Neural progenitor cell (in vitro differentiated cells): Measurements from ENCODE around the gene MAML3. TPM values are rescaled to one million over a fixed set of nuclear protein-coding genes. Genes with fewer than 3 reads are reported as not detected.
A peak's percentile ranks its signal among the peaks of the same experiment; 100 is the strongest.

Experiments used
- DNase-seq: peaks from one replicate; pipeline ENCODE4 v3.0.0-alpha.2; 2016; ENCODE audit warnings: low spot score
- H2AFZ ChIP-seq: fragments of 200-600 bp; sonication (generic); replicated peaks from 2 replicates; pipeline ENCODE4 v1.6.1; 2016; ENCODE audit warnings: antibody characterized with exemption
- H3F3A ChIP-seq: fragments of 200-600 bp; sonication (generic); 2 replicates; pipeline ENCODE4 v1.6.1; 2016; ENCODE audit warnings: antibody characterized with exemption, low read depth
- H3K27ac ChIP-seq: fragments of 200-600 bp; sonication (generic); 2 replicates; pipeline ENCODE4 v1.5.1; 2016; ENCODE audit warnings: mild to moderate bottlenecking
- H3K27me3 ChIP-seq: fragments of 200-600 bp; sonication (generic); 2 replicates; pipeline ENCODE4 v1.6.1; 2016; ENCODE audit warnings: mild to moderate bottlenecking, moderate library complexity
- H3K36me3 ChIP-seq: fragments of 200-600 bp; sonication (generic); 2 replicates; pipeline ENCODE4 v1.5.1; 2016
- H3K4me1 ChIP-seq: fragments of 200-600 bp; sonication (generic); 2 replicates; pipeline ENCODE4 v1.6.1; 2016; ENCODE audit warnings: mixed run types
- H3K4me2 ChIP-seq: fragments of 200-600 bp; sonication (generic); 2 replicates; pipeline ENCODE4 v1.6.1; 2016
- H3K4me3 ChIP-seq: fragments of 200-600 bp; sonication (generic); 2 replicates; pipeline ENCODE4 v1.5.1; 2016
- H3K79me2 ChIP-seq: fragments of 200-600 bp; sonication (generic); 2 replicates; pipeline ENCODE4 v1.6.1; 2016; ENCODE audit warnings: low read depth
- H3K9ac ChIP-seq: fragments of 200-600 bp; sonication (generic); 2 replicates; pipeline ENCODE4 v1.6.1; 2016
- H3K9me3 ChIP-seq: fragments of 200-600 bp; sonication (generic); 2 replicates; pipeline ENCODE4 v1.5.1; 2016; ENCODE audit warnings: low read depth
- H4K20me1 ChIP-seq: fragments of 200-600 bp; sonication (generic); 2 replicates; pipeline ENCODE4 v1.6.1; 2016; ENCODE audit warnings: low read depth
- H3K27ac Mint-ChIP-seq: 3 replicates; pipeline ENCODE4 v1.8.0; 2021; ENCODE audit warnings: mixed read lengths
- H3K27me3 Mint-ChIP-seq: 2 replicates; pipeline ENCODE4 v1.8.0; 2022; ENCODE audit warnings: low read depth, mild to moderate bottlenecking, inconsistent platforms, moderate library complexity, mixed read lengths; ENCODE audit not compliant: insufficient read depth
- H3K36me3 Mint-ChIP-seq: 3 replicates; pipeline ENCODE4 v1.8.0; 2021; ENCODE audit warnings: mixed read lengths
- H3K4me1 Mint-ChIP-seq: 3 replicates; pipeline ENCODE4 v1.8.0; 2021; ENCODE audit warnings: mixed read lengths
- H3K4me3 Mint-ChIP-seq: 3 replicates; pipeline ENCODE4 v1.8.0; 2021; ENCODE audit warnings: mild to moderate bottlenecking, moderate library complexity, mixed read lengths
- H3K9me3 Mint-ChIP-seq: 3 replicates; pipeline ENCODE4 v1.8.0; 2020; ENCODE audit warnings: mixed read lengths
- EZH2 ChIP-seq: fragments of 200-600 bp; sonication (generic); IDR thresholded peaks from 2 replicates; pipeline ENCODE4 v1.6.1; 2017; ENCODE audit warnings: antibody characterized with exemption, mild to moderate bottlenecking, moderate library complexity
- EZH2phosphoT487 ChIP-seq: fragments of 200-600 bp; sonication (generic); IDR thresholded peaks from 2 replicates; pipeline ENCODE4 v1.6.1; 2017; ENCODE audit warnings: antibody characterized with exemption
- total RNA-seq: library from RNA; depleted of rRNA; stranded (reverse); fragments of >200 nt; gene quantifications from 2 replicates; pipeline ENCODE4 v1.2.3, GENCODE V29; 2015; ENCODE audit warnings: low replicate concordance
- TF ChIP-seq, protein P1 (sequence below): fragments of 200-600 bp; sonication (generic); IDR thresholded peaks from 2 replicates; pipeline ENCODE4 v1.5.1; 2017; ENCODE audit warnings: antibody characterized with exemption, mild to moderate bottlenecking

MAML3 gene
- total RNA-seq, 1 donor from 2014 or later = 14.4 TPM

GRCh38 chr4:140046543-140046942, 107.4 kb downstream of the MAML3 start:
- H3K9ac ChIP-seq = no peak overlapping the region
- H3K4me3 ChIP-seq = no peak overlapping the region

DNA sequence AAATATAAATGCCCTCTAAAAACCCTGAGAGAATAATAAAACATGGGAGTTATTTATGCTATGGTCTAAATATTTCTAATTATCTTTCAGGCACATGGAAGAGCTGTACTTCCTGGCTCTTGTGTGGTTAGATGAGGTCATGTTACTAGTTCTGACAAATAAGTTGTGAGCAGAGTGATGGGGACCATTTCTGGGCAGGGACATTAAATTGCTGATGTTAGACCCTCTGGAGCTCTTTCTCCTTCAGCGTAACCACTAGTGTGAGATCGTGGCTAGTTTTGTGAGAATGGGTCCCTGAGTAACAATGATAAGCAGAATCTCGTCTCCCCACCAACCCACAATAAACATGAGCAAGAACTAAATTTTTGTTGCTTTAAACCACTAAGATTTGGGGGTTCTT, 108.0 kb downstream of the MAML3 start:
- no peak overlapping the region for H3K27ac Mint-ChIP-seq
- peaks cover 14% of the 10 kb centered on the region for H3K79me2 ChIP-seq

More at GRCh38 chr4:140046543-140046942, 107.4 kb downstream of the MAML3 start:
- H3K27me3 ChIP-seq = no peaks in the 10 kb centered on the region
- peaks cover 14% of the 10 kb centered on the region for H3K79me2 ChIP-seq
- H3K36me3 ChIP-seq = no peaks in the 10 kb centered on the region
- TF ChIP-seq, protein P1, sequence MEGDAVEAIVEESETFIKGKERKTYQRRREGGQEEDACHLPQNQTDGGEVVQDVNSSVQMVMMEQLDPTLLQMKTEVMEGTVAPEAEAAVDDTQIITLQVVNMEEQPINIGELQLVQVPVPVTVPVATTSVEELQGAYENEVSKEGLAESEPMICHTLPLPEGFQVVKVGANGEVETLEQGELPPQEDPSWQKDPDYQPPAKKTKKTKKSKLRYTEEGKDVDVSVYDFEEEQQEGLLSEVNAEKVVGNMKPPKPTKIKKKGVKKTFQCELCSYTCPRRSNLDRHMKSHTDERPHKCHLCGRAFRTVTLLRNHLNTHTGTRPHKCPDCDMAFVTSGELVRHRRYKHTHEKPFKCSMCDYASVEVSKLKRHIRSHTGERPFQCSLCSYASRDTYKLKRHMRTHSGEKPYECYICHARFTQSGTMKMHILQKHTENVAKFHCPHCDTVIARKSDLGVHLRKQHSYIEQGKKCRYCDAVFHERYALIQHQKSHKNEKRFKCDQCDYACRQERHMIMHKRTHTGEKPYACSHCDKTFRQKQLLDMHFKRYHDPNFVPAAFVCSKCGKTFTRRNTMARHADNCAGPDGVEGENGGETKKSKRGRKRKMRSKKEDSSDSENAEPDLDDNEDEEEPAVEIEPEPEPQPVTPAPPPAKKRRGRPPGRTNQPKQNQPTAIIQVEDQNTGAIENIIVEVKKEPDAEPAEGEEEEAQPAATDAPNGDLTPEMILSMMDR = no peak
- no peak for TF ChIP-seq EZH2phosphoT487
- H3K27ac Mint-ChIP-seq = peak overlapping the region; percentile 31
- no peak overlapping the region for H3K4me3 Mint-ChIP-seq
- no peaks in the 10 kb centered on the region for H4K20me1 ChIP-seq
- H3F3A ChIP-seq = peaks cover 34% of the 10 kb centered on the region
- peak overlapping the region; percentile 70 for H3K27ac ChIP-seq
- H3K4me2 ChIP-seq = peak overlapping the region; percentile 69
- H3K36me3 Mint-ChIP-seq = no peaks in the 10 kb centered on the region
- peaks cover 61% of the 10 kb centered on the region for H3K4me1 Mint-ChIP-seq
- H3K27me3 Mint-ChIP-seq = peaks cover 3% of the 10 kb centered on the region
- no peaks in the 10 kb centered on the region for H3K9me3 Mint-ChIP-seq
- H2AFZ ChIP-seq = no peak overlapping the region
- peak; percentile 60 for DNase-seq
- no peaks in the 10 kb centered on the region for H3K9me3 ChIP-seq
- peaks cover 52% of the 10 kb centered on the region for H3K4me1 ChIP-seq

GRCh38 chr4:140044337-140044902, 109.6 kb downstream of the MAML3 start:
- Histone ChIP-seq H3K9ac (no peak overlapping the region), H3K79me2 (peaks cover 14% of the 10 kb centered on the region), H3K27me3 (no peaks in the 10 kb centered on the region), H3K36me3 (no peaks in the 10 kb centered on the region), H2AFZ (no peak overlapping the region), H3F3A (peaks cover 25% of the 10 kb centered on the region), H3K27ac (no peak overlapping the region), H3K4me3 (no peak overlapping the region), H3K4me1 (peaks cover 39% of the 10 kb centered on the region), H3K4me2 (no peak overlapping the region), H4K20me1 (no peaks in the 10 kb centered on the region), H3K9me3 (no peaks in the 10 kb centered on the region)
- TF ChIP-seq, protein P1 = no peak
- no peak for TF ChIP-seq EZH2
- no peak for TF ChIP-seq EZH2phosphoT487
- Mint-ChIP-seq H3K27me3 (peaks cover 4% of the 10 kb centered on the region), H3K9me3 (no peaks in the 10 kb centered on the region), H3K27ac (no peak overlapping the region), H3K4me3 (no peak overlapping the region), H3K4me1 (peaks cover 46% of the 10 kb centered on the region), H3K36me3 (no peaks in the 10 kb centered on the region)
- DNase-seq = no peak

More for the DNA sequence above, 108.0 kb downstream of the MAML3 start:
- TF ChIP-seq, protein P1 = no peak
- TF ChIP-seq EZH2phosphoT487 (no peak), EZH2 (no peak)
- Histone ChIP-seq H3K27me3 (no peaks in the 10 kb centered on the region), H3K36me3 (no peaks in the 10 kb centered on the region), H3F3A (peaks cover 34% of the 10 kb centered on the region), H3K4me2 (peak overlapping the region; percentile 69), H3K9me3 (no peaks in the 10 kb centered on the region), H2AFZ (no peak overlapping the region), H4K20me1 (no peaks in the 10 kb centered on the region), H3K27ac (no peak overlapping the region), H3K4me1 (peaks cover 52% of the 10 kb centered on the region), H3K4me3 (no peak overlapping the region), H3K9ac (no peak overlapping the region)
- Mint-ChIP-seq H3K27me3 (peaks cover 3% of the 10 kb centered on the region), H3K4me1 (peaks cover 61% of the 10 kb centered on the region), H3K4me3 (no peak overlapping the region), H3K36me3 (no peaks in the 10 kb centered on the region), H3K9me3 (no peaks in the 10 kb centered on the region)
- DNase-seq = no peak
